Left colon (tissue), 2 donors: ENCODE measurements around the gene MACROD2. TPM values are rescaled to one million over a fixed set of nuclear protein-coding genes. Genes with fewer than 3 reads are reported as not detected.

ENCODE experiments used
- ATAC-seq: fragments of 200-7000 bp; cut with Tn5 transposase; one replicate; pipeline ENCODE4 v1.9.1; 2020; ENCODE audit warnings: mild to moderate bottlenecking, moderate library complexity
- DNase-seq, 2 donors: peaks; one replicate each; pipeline ENCODE4 v3.0.0-alpha.2; 2020
- intact Hi-C, 2 donors: fragments of 100-400 bp; cut with DNase I in 1 of 2; cut with micrococcal nuclease in 1 of 2; formaldehyde crosslinking; loops; one replicate each; pipeline versions ENCODE4 v1.11.2 to v1.14.0; 2022; cut with DNase I, micrococcal nuclease
- total RNA-seq, 2 donors: library from RNA; stranded (reverse); fragmentation: NEBNext Ultra II Directional; extraction: Animal tissue kit (Norgen Biotek cat#: 25700); gene quantifications; one replicate each; pipeline ENCODE4 v1.2.1, GENCODE V29; 2021
- donor health status: DM: no; HTN: no; CAD: no.
- donor health status: DM: yes; HTN: yes; CAD: no.

The MACROD2 gene
- total RNA-seq, 2 donors from 2014 or later, result 5.2 to 6.6 TPM

DNA sequence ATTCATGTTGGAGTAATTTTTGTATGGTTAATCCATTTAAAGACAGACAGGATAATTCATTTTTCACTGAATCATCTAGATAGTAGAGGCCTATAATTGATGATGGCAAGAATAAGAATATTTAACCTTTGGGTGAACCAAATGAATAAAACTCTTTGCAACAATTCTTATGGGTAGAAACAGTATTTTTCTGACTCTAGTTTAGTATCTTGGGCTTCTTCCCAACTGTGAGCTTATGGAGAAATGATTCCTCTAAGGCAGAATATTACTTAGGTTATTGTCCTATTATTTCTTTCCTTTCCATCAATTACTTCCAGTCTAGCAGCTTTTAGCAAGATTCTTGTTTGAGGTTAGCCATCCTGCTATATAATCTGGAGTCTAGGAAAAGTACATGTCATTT, 1077.0 kb downstream of the MACROD2 start:
- DNase-seq, result no peak
- intact Hi-C loops, result no loop called here
- ATAC-seq, result no peak

DNA sequence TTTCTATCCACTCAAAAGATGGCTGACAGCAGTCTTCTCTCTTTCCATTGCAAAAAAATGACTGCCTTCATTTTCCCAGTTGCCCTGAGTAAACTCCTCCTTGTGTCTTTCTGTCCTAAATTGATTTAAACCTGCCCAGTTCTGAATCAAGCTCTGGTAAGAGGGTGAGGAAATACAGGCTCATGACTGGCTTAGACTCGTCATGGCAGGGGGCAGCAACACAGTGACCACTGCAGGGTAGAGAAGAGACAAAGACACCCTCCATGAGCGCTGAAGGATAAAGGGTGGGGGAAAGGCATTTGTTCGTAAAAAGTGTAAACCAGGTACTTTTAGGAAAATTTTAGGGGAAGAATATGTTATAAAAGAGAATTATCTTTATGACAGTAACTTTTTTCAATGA, 1080.3 kb downstream of the MACROD2 start:
- intact Hi-C loops, result no loop called here
- ATAC-seq (no peak), DNase-seq (no peak)

DNA sequence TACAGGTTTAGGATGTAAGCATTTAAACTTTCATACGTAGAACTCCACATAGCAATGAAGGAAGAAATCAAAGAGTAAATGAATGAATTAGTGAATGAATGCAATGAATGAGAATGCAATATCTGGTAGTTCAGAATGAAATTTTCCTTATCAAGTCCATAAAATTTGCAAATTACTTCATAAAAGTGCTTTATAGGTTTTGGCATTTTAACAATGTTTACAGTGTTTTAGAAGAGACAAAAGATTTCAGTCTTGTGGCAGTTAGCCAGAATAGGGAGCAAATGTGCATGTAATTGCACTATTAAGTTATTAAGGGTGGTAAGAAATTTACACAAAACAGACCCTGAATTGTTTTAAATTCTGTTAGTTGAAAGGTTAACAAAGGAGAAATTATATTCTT, 1081.5 kb downstream of the MACROD2 start:
- DNase-seq (no peak), ATAC-seq (peak; percentile 23)
- intact Hi-C loops, result no loop called here

GRCh38 chr20:15077733-15078250, 1082.5 kb downstream of the MACROD2 start:
- DNase-seq, result no peak
- intact Hi-C loops, result no loop called here
- no peak for ATAC-seq

DNA sequence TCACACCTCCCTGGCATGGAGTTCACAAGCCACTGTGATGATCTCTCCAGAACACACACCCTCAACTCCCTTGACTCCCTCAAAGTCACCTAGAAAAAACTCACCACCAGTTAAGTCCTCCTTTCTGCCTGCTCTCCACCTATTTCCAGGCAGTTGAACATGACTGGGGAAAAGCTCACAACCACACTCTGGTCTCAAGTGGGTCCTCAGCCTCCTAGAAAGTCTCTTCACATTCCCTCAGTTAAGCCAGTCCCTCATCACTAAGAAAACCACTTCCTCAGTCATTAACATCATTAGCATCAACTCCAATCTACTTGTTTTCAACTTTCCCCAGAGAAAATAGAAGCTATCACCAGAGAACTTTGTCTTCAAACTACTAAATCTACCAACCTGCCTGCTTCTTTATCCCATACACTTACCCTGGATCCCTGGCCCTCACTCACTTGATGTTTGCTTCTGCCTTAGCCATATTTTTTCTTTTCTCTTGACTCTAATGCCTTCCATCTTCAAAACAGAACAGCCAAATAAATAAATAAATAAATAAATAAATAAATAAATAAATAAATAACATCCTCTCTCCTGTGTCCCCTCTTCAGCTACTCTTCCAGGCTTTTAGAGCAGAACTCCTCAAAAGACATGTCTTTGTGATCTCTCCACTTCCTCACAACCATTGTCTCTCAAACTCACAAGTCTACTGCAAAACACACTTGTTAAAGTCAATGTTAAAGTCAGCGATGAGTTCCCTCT, 1084.5 kb downstream of the MACROD2 start:
- DNase-seq, result no peak
- intact Hi-C loops, result no loop called here
- no peak for ATAC-seq

- ATAC-seq (no peak), DNase-seq (no peak)
- intact Hi-C loops, result no loop called here
Observed at GRCh38 chr20:15081261-15081660, 1085.9 kb downstream of the MACROD2 start.

- ATAC-seq (no peak), DNase-seq (no peak)
- intact Hi-C loops, result no loop called here
Observed at GRCh38 chr20:15091421-15092037, 1096.2 kb downstream of the MACROD2 start.

- ATAC-seq (no peak), DNase-seq (no peak)
- intact Hi-C loops, result no loop called here
Observed at GRCh38 chr20:15098351-15098750, 1103.0 kb downstream of the MACROD2 start.

GRCh38 chr20:15099130-15099529, 1103.8 kb downstream of the MACROD2 start:
- intact Hi-C loops, result no loop called here
- DNase-seq (no peak), ATAC-seq (no peak)

GRCh38 chr20:15100506-15101160, 1105.3 kb downstream of the MACROD2 start:
- ATAC-seq (no peak), DNase-seq (no peak)
- intact Hi-C loops, result no loop called here

- no peak for DNase-seq
- peak; percentile 60 for ATAC-seq
- intact Hi-C loops, result no loop called here
Observed at GRCh38 chr20:15107931-15108330, 1112.6 kb downstream of the MACROD2 start.

GRCh38 chr20:15109494-15109893, 1114.2 kb downstream of the MACROD2 start:
- ATAC-seq, result no peak
- intact Hi-C loops, result no loop called here
- DNase-seq, result no peak

GRCh38 chr20:15111654-15112053, 1116.3 kb downstream of the MACROD2 start:
- intact Hi-C loops, result no loop called here
- no peak for ATAC-seq

GRCh38 chr20:15113144-15113773, 1117.9 kb downstream of the MACROD2 start:
- no peak for ATAC-seq
- no peak for DNase-seq
- intact Hi-C loops, result no loop called here

More at GRCh38 chr20:15111654-15112053, 1116.3 kb downstream of the MACROD2 start:
- DNase-seq, result no peak

GRCh38 chr20:15119852-15120487, 1124.7 kb downstream of the MACROD2 start:
- intact Hi-C loops, result no loop called here
- ATAC-seq (no peak), DNase-seq (no peak)

DNA sequence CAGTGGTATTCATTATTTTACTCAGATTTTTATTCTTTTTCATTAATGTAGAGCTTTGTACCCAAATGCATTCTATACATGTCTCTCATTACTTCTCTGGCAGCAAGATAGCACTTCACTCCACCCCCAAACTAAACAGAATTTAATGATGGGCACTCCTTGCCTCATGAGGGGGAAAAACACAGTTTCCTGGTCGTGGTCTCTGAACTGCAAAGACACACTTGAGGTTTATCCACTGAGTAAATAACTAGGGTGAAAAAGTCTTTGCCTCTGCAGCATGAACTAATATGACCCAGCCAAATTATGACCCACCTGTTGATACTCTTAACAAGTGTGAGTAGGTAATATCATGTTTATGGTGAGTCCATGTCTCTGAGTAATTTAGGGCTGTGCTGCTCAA, 1127.3 kb downstream of the MACROD2 start:
- intact Hi-C loops, result no loop called here
- no peak for DNase-seq
- ATAC-seq, result peak; percentile 56

DNA sequence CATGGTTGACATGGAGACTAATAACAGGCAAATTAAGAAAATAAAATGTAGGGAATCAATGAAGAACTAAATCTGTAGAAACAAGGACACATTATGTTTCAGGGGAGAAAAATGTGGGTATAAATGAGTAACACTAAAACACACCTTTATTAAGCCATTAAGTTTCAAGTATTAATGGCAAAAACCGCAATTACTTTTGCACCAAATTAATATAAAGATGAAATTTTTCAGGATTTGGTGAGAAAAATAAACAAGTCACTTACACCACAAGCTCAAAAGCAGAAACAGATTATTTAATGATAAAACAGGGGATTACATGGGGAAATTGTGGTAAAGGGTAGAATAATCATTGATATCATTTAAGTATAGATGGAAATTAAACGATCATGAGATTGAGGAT, 1135.9 kb downstream of the MACROD2 start:
- no peak for ATAC-seq
- intact Hi-C loops, result no loop called here
- no peak for DNase-seq

DNA sequence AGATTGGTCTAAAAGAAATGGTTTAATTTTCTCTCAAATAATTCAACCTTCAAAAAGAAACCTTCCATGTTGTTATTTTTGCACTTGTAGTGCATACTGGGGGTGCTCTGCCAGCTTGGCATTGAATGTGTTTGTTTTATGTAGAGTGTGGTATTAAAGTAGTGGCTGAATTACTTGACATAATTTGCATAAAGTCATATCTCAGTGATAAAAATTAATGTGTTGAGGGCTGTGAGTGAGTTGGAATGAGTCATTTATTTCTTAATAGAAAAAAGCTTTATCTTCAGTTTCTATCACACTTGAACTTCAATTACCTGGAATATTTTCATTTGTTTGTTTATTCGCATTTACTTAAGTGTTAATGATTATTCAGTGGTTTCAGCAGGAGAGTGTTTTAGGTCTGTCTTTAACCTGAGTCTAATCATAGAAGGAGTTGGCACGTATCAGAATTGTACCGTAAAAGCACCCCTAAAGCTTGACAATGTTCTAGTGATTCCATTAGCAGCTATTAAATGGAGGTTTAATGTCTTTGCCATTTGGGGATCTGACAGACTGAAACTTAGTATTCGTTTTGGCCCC, 1143.3 kb downstream of the MACROD2 start:
- DNase-seq, result no peak
- intact Hi-C loops, result no loop called here
- no peak for ATAC-seq

- no peak for ATAC-seq
- no peak for DNase-seq
- intact Hi-C loops, result no loop called here
Observed at GRCh38 chr20:15139522-15139921, 1144.2 kb downstream of the MACROD2 start.
